Measurements from ENCODE around the gene EPAS1. TPM values are rescaled to one million over a fixed set of nuclear protein-coding genes. Genes with fewer than 3 reads are reported as not detected.
A peak's percentile ranks its signal among the peaks of the same experiment; 100 is the strongest.

Gene EPAS1
- total and polyA plus RNA-seq, 2 of the 13 experiments (the other 11 are each of a cell fraction or from before 2014, with no cell fraction given), result 47.1 to 182 TPM

DNA sequence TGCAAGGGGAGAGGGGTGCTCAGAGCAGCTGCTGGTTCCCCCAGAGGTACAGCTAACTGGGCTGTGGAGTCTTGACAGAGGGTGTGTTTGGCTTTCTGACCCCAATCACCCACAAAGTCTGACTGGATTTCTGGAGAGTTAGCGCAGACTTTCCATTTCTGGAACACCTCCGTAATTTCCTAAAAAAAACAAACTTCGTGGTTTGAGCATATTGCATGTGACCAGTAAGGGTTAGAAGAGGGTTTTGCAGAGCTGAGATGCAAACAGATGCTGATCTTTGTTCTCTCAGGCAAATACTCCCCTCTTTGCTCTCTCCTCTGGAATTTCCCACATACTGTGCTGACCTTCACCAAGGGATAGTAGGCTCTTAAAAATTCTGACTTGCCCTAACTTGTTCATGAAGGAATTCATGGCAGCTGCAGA lies 137.7 kb downstream of the EPAS1 start (continued):
- TF ChIP-seq TEAD3 (CRISPR knock-in tag; optimal IDR thresholded peaks at IDR 0.05; ENCODE audit: borderline replicate concordance) (peak; percentile 88), ZNF331 (CRISPR knock-in tag; IDR thresholded peaks at IDR 0.05) (peak; percentile 90), ZNF549 (CRISPR knock-in tag; IDR thresholded peaks at IDR 0.05) (no peak), ZNF605 (CRISPR knock-in tag; IDR thresholded peaks at IDR 0.05) (peak; percentile 65; the same call in 1 of the 2 replicates), GATAD2A (CRISPR knock-in tag; IDR thresholded peaks at IDR 0.05) (peak; percentile 82), ATF7-NPFF (CRISPR knock-in tag; IDR thresholded peaks at IDR 0.05; ENCODE audit: low read depth) (no peak), BCL6 (CRISPR knock-in tag; IDR thresholded peaks at IDR 0.05) (peak; percentile 70), SIN3A (IDR thresholded peaks at IDR 0.05; ENCODE audit: borderline replicate concordance, low read depth, low read length) (no peak), RARA (CRISPR knock-in tag; IDR thresholded peaks at IDR 0.05) (peak; percentile 30; the same call in 1 of the 2 replicates), FOXA3 (CRISPR knock-in tag; IDR thresholded peaks at IDR 0.05) (peak; percentile 34; the same call in 1 of the 2 replicates), EEA1 (CRISPR knock-in tag; IDR thresholded peaks at IDR 0.05; ENCODE audit: borderline replicate concordance) (no peak), CREM (IDR thresholded peaks at IDR 0.05) (peak; percentile 23; the same call in 1 of the 2 replicates), CREM (CRISPR knock-in tag; IDR thresholded peaks at IDR 0.05) (no peak), ZNF282 (IDR thresholded peaks at IDR 0.05; ENCODE audit: partially characterized antibody) (no peak)
- TF ChIP-seq, protein P1, sequence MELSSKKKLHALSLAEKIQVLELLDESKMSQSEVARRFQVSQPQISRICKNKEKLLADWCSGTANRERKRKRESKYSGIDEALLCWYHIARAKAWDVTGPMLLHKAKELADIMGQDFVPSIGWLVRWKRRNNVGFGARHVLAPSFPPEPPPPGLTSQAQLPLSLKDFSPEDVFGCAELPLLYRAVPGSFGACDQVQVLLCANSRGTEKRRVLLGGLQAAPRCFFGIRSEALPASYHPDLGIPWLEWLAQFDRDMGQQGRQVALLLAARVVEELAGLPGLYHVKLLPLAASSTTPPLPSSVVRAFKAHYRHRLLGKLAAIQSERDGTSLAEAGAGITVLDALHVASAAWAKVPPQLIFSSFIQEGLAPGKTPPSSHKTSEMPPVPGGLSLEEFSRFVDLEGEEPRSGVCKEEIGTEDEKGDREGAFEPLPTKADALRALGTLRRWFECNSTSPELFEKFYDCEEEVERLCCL (CRISPR knock-in tag; IDR thresholded peaks at IDR 0.05; ENCODE audit: borderline replicate concordance), result no peak
- TF ChIP-seq, protein P2, sequence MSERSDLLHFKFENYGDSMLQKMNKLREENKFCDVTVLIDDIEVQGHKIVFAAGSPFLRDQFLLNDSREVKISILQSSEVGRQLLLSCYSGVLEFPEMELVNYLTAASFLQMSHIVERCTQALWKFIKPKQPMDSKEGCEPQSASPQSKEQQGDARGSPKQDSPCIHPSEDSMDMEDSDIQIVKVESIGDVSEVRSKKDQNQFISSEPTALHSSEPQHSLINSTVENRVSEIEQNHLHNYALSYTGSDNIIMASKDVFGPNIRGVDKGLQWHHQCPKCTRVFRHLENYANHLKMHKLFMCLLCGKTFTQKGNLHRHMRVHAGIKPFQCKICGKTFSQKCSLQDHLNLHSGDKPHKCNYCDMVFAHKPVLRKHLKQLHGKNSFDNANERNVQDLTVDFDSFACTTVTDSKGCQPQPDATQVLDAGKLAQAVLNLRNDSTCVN (CRISPR knock-in tag; IDR thresholded peaks at IDR 0.05; ENCODE audit: borderline replicate concordance), result peak; percentile 98
- TF ChIP-seq, protein P3, sequence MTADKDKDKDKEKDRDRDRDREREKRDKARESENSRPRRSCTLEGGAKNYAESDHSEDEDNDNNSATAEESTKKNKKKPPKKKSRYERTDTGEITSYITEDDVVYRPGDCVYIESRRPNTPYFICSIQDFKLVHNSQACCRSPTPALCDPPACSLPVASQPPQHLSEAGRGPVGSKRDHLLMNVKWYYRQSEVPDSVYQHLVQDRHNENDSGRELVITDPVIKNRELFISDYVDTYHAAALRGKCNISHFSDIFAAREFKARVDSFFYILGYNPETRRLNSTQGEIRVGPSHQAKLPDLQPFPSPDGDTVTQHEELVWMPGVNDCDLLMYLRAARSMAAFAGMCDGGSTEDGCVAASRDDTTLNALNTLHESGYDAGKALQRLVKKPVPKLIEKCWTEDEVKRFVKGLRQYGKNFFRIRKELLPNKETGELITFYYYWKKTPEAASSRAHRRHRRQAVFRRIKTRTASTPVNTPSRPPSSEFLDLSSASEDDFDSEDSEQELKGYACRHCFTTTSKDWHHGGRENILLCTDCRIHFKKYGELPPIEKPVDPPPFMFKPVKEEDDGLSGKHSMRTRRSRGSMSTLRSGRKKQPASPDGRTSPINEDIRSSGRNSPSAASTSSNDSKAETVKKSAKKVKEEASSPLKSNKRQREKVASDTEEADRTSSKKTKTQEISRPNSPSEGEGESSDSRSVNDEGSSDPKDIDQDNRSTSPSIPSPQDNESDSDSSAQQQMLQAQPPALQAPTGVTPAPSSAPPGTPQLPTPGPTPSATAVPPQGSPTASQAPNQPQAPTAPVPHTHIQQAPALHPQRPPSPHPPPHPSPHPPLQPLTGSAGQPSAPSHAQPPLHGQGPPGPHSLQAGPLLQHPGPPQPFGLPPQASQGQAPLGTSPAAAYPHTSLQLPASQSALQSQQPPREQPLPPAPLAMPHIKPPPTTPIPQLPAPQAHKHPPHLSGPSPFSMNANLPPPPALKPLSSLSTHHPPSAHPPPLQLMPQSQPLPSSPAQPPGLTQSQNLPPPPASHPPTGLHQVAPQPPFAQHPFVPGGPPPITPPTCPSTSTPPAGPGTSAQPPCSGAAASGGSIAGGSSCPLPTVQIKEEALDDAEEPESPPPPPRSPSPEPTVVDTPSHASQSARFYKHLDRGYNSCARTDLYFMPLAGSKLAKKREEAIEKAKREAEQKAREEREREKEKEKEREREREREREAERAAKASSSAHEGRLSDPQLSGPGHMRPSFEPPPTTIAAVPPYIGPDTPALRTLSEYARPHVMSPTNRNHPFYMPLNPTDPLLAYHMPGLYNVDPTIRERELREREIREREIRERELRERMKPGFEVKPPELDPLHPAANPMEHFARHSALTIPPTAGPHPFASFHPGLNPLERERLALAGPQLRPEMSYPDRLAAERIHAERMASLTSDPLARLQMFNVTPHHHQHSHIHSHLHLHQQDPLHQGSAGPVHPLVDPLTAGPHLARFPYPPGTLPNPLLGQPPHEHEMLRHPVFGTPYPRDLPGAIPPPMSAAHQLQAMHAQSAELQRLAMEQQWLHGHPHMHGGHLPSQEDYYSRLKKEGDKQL (CRISPR knock-in tag; IDR thresholded peaks at IDR 0.05; ENCODE audit: low read depth), result peak; percentile 20; the same call in 1 of the 2 replicates
- TF ChIP-seq, protein P4, sequence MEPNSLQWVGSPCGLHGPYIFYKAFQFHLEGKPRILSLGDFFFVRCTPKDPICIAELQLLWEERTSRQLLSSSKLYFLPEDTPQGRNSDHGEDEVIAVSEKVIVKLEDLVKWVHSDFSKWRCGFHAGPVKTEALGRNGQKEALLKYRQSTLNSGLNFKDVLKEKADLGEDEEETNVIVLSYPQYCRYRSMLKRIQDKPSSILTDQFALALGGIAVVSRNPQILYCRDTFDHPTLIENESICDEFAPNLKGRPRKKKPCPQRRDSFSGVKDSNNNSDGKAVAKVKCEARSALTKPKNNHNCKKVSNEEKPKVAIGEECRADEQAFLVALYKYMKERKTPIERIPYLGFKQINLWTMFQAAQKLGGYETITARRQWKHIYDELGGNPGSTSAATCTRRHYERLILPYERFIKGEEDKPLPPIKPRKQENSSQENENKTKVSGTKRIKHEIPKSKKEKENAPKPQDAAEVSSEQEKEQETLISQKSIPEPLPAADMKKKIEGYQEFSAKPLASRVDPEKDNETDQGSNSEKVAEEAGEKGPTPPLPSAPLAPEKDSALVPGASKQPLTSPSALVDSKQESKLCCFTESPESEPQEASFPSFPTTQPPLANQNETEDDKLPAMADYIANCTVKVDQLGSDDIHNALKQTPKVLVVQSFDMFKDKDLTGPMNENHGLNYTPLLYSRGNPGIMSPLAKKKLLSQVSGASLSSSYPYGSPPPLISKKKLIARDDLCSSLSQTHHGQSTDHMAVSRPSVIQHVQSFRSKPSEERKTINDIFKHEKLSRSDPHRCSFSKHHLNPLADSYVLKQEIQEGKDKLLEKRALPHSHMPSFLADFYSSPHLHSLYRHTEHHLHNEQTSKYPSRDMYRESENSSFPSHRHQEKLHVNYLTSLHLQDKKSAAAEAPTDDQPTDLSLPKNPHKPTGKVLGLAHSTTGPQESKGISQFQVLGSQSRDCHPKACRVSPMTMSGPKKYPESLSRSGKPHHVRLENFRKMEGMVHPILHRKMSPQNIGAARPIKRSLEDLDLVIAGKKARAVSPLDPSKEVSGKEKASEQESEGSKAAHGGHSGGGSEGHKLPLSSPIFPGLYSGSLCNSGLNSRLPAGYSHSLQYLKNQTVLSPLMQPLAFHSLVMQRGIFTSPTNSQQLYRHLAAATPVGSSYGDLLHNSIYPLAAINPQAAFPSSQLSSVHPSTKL (CRISPR knock-in tag; IDR thresholded peaks at IDR 0.05), result peak; percentile 85
- TF ChIP-seq, protein P5, sequence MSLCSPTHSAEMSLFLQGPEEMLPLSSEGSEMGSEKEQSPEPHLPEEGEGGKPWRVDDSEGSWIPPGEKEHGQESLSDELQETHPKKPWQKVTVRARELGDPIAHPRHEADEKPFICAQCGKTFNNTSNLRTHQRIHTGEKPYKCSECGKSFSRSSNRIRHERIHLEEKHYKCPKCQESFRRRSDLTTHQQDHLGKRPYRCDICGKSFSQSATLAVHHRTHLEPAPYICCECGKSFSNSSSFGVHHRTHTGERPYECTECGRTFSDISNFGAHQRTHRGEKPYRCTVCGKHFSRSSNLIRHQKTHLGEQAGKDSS (CRISPR knock-in tag; IDR thresholded peaks at IDR 0.05; ENCODE audit: borderline replicate concordance, low read depth), result no peak
